ENCODE data around the gene SMTNL1.

The SMTNL1 gene

DNA sequence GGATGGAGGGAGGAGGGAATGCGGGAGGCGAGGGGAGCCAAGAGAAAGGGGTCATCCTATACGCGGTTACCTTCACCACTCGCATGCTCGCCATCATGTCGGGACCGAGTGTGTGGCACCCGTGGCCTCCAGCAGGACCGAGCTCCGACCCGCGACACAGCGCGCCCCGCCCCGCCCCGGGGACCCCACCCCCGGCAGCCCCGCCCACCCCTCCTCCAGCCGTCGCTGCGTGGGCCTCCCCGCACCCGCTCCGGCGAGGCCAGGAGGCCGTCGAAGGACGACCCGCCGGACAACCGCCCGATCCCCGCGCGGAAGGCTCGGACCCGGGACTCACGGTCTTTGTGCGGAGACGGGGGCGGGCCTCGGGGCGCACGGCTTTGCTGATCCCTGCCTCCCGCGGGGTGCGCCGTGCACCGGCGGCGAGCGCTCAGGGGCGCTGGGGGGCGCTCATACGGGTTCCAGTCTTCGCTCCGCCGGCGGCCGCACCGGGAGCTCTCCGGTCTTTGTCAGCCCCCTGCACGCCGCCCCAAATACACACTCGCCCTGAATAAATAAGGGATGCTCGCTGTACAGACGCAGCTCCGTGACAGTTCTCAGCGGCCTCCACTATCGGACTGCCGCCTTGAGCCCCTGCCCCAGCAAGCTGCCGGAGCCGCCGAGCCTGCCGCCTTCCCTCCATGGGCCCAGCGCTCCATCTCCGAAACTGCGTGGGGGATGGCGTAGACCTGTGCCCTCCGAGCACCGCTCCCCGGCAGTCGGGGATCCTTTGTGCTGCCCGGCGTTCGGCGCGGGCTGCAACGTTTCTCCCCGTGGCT, 30.3 kb downstream of the SMTNL1 start, which contains the start of gene UBE2L6:
Gene UBE2L6 (minus strand): TSS at position 158 of the 815 bp plus-strand sequence. CDS start 61 bp downstream, at position 97.
- H3K27ac ChIP-seq (ENCODE audit: low read depth, low read length): peak within 1 kb of the TSS; percentile 92
- no peaks in the 10 kb centered on the region for H3K27me3 ChIP-seq (ENCODE audit: insufficient read depth, low read length)
- H3K4me3 ChIP-seq (ENCODE audit: low read length): peak within 1 kb of the TSS; percentile 89
- no peaks in the 10 kb centered on the region for H3K9me3 ChIP-seq (ENCODE audit: insufficient read depth, low read depth, low read length)
- peak within 1 kb of the TSS; percentile 94 for H3K9ac ChIP-seq (ENCODE audit: low read depth, low read length)
- peaks cover 22% of the 10 kb centered on the region for H3K4me1 ChIP-seq (ENCODE audit: insufficient read depth, low read length)
- H3K36me3 ChIP-seq (ENCODE audit: insufficient read depth, low read length): no peaks in the 10 kb centered on the region
- under 1% methylated on average over 85 of the region's 92 CpGs for WGBS

- no peaks in the 10 kb centered on the region for H3K36me3 ChIP-seq (ENCODE audit: insufficient read depth, low read length)
- no peaks in the 10 kb centered on the region for H3K27me3 ChIP-seq (ENCODE audit: insufficient read depth, low read length)
- peak overlapping the region; percentile 94 for H3K9ac ChIP-seq (ENCODE audit: low read depth, low read length)
- peak overlapping the region; percentile 92; the same call in 1 of the 2 replicates for H3K27ac ChIP-seq (ENCODE audit: low read depth, low read length)
- peaks cover 22% of the 10 kb centered on the region for H3K4me1 ChIP-seq (ENCODE audit: insufficient read depth, low read length)
- 36% methylated on average over 6 of the region's 6 CpGs for WGBS
- H3K9me3 ChIP-seq (ENCODE audit: insufficient read depth, low read depth, low read length): no peaks in the 10 kb centered on the region
- H3K4me3 ChIP-seq (ENCODE audit: low read length): peak overlapping the region; percentile 89
Measured at GRCh38 chr11:57568330-57568766, 31.0 kb downstream of the SMTNL1 start.

GRCh38 chr11:57571606-57572005, 34.2 kb downstream of the SMTNL1 start:
- 85% methylated on average over 2 of the region's 2 CpGs for WGBS
- Histone ChIP-seq H3K36me3 (ENCODE audit: insufficient read depth, low read length) (no peaks in the 10 kb centered on the region), H3K4me3 (ENCODE audit: low read length) (no peak overlapping the region), H3K27ac (ENCODE audit: low read depth, low read length) (no peak overlapping the region), H3K4me1 (ENCODE audit: insufficient read depth, low read length) (peaks cover 24% of the 10 kb centered on the region), H3K9me3 (ENCODE audit: insufficient read depth, low read depth, low read length) (no peaks in the 10 kb centered on the region), H3K9ac (ENCODE audit: low read depth, low read length) (no peak overlapping the region), H3K27me3 (ENCODE audit: insufficient read depth, low read length) (no peaks in the 10 kb centered on the region)

GRCh38 chr11:57574061-57574460, 36.7 kb downstream of the SMTNL1 start:
- 67% methylated on average over 4 of the region's 4 CpGs for WGBS
- no peaks in the 10 kb centered on the region for H3K27me3 ChIP-seq (ENCODE audit: insufficient read depth, low read length)
- no peak overlapping the region for H3K9ac ChIP-seq (ENCODE audit: low read depth, low read length)
- no peaks in the 10 kb centered on the region for H3K36me3 ChIP-seq (ENCODE audit: insufficient read depth, low read length)
- H3K4me3 ChIP-seq (ENCODE audit: low read length): no peak overlapping the region
- H3K9me3 ChIP-seq (ENCODE audit: insufficient read depth, low read depth, low read length): no peaks in the 10 kb centered on the region
- peaks cover 14% of the 10 kb centered on the region for H3K4me1 ChIP-seq (ENCODE audit: insufficient read depth, low read length)
- H3K27ac ChIP-seq (ENCODE audit: low read depth, low read length): no peak overlapping the region

- 81% methylated on average over 9 of the region's 9 CpGs for WGBS
- no peak overlapping the region for H3K9ac ChIP-seq (ENCODE audit: low read depth, low read length)
- H3K36me3 ChIP-seq (ENCODE audit: insufficient read depth, low read length): no peaks in the 10 kb centered on the region
Measured at GRCh38 chr11:57584341-57584740, 46.9 kb downstream of the SMTNL1 start.

DNA sequence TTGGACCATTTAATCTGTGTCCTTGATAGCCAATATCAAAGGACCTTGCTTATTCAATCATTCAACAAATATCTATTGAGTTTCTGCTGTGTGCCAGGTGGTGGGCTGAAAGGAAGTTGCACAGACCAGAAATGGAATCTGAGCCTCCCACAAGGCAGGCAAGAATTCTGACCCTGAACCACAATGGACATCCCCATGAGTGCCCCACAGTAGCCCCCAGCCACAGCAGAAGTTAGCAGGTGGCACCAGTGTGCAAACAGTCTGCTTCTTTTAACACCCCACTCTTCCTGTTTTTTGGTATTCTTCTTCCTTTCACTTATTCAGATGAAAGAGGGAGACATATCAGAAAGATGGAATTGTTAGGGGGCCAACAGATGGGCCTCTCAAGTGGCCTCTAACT, 47.9 kb downstream of the SMTNL1 start:
- Histone ChIP-seq H3K9ac (ENCODE audit: low read depth, low read length) (no peak overlapping the region), H3K4me1 (ENCODE audit: insufficient read depth, low read length) (peaks cover 8% of the 10 kb centered on the region), H3K36me3 (ENCODE audit: insufficient read depth, low read length) (no peaks in the 10 kb centered on the region), H3K27ac (ENCODE audit: low read depth, low read length) (no peak overlapping the region), H3K27me3 (ENCODE audit: insufficient read depth, low read length) (no peaks in the 10 kb centered on the region; the same call in 1 of the 2 replicates), H3K9me3 (ENCODE audit: insufficient read depth, low read depth, low read length) (no peaks in the 10 kb centered on the region), H3K4me3 (ENCODE audit: low read length) (no peak overlapping the region)

More at GRCh38 chr11:57584341-57584740, 46.9 kb downstream of the SMTNL1 start:
- Histone ChIP-seq H3K4me3 (ENCODE audit: low read length) (no peak overlapping the region), H3K27ac (ENCODE audit: low read depth, low read length) (no peak overlapping the region), H3K27me3 (ENCODE audit: insufficient read depth, low read length) (no peaks in the 10 kb centered on the region; the same call in 1 of the 2 replicates), H3K9me3 (ENCODE audit: insufficient read depth, low read depth, low read length) (no peaks in the 10 kb centered on the region), H3K4me1 (ENCODE audit: insufficient read depth, low read length) (peaks cover 8% of the 10 kb centered on the region)

GRCh38 chr11:57586711-57587245, 49.4 kb downstream of the SMTNL1 start:
- H3K27me3 ChIP-seq (ENCODE audit: insufficient read depth, low read length): no peaks in the 10 kb centered on the region; the same call in 1 of the 2 replicates
- WGBS: 92% methylated on average over 1 of the region's 2 CpGs

DNA sequence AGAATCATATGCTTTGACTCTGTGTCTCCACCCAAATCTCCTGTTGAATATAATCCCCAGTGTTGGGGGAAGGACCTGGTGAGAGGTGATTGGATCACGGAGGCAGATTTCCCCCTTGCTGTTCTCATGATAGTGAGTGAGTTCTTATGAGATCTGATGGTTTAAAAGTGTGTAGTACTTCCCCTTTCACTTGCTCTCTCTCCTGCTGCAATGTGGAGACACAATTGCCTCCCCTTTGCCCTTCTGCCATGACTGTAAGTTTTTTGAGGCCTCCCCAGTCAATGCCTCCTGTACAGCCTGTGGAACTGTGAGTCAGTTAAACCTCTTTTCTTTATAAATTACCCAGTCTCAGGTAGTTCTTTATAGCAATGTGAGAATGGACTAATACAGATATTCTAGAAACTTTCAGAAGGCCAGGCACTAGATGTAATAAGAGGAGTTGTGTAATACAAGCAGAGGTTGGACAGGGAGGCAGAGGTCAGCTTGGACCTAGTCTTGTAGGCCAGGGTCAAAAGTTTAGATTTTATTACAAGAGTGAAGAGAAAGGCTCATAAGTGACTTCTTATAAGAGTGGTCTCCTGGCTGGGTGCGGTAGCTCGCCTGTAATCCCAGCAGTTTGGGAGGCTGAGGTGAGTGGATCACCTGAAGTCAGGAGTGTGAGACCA, 50.8 kb downstream of the SMTNL1 start:
- H3K27me3 ChIP-seq (ENCODE audit: insufficient read depth, low read length): no peaks in the 10 kb centered on the region; the same call in 1 of the 2 replicates
- no peaks in the 10 kb centered on the region for H3K9me3 ChIP-seq (ENCODE audit: insufficient read depth, low read depth, low read length)
- H3K27ac ChIP-seq (ENCODE audit: low read depth, low read length): no peak overlapping the region
- no peaks in the 10 kb centered on the region for H3K36me3 ChIP-seq (ENCODE audit: insufficient read depth, low read length)
- WGBS: 90% methylated on average over 3 of the region's 3 CpGs
- peaks cover 8% of the 10 kb centered on the region for H3K4me1 ChIP-seq (ENCODE audit: insufficient read depth, low read length)
- H3K9ac ChIP-seq (ENCODE audit: low read depth, low read length): no peak overlapping the region
- no peak overlapping the region for H3K4me3 ChIP-seq (ENCODE audit: low read length)

More at GRCh38 chr11:57586711-57587245, 49.4 kb downstream of the SMTNL1 start:
- H3K4me1 ChIP-seq (ENCODE audit: insufficient read depth, low read length): peaks cover 8% of the 10 kb centered on the region
- H3K9ac ChIP-seq (ENCODE audit: low read depth, low read length): no peak overlapping the region
- H3K9me3 ChIP-seq (ENCODE audit: insufficient read depth, low read depth, low read length): no peaks in the 10 kb centered on the region
- no peaks in the 10 kb centered on the region for H3K36me3 ChIP-seq (ENCODE audit: insufficient read depth, low read length)
- no peak overlapping the region for H3K27ac ChIP-seq (ENCODE audit: low read depth, low read length)
- H3K4me3 ChIP-seq (ENCODE audit: low read length): no peak overlapping the region

- Histone ChIP-seq H3K9ac (ENCODE audit: low read depth, low read length) (no peak overlapping the region), H3K4me1 (ENCODE audit: insufficient read depth, low read length) (peaks cover 19% of the 10 kb centered on the region), H3K36me3 (ENCODE audit: insufficient read depth, low read length) (peaks cover 9% of the 10 kb centered on the region), H3K4me3 (ENCODE audit: low read length) (no peak overlapping the region), H3K9me3 (ENCODE audit: insufficient read depth, low read depth, low read length) (no peaks in the 10 kb centered on the region), H3K27me3 (ENCODE audit: insufficient read depth, low read length) (no peaks in the 10 kb centered on the region), H3K27ac (ENCODE audit: low read depth, low read length) (no peak overlapping the region)
- 92% methylated on average over 4 of the region's 5 CpGs for WGBS
Measured at GRCh38 chr11:57596266-57596885, 59.0 kb downstream of the SMTNL1 start.

DNA sequence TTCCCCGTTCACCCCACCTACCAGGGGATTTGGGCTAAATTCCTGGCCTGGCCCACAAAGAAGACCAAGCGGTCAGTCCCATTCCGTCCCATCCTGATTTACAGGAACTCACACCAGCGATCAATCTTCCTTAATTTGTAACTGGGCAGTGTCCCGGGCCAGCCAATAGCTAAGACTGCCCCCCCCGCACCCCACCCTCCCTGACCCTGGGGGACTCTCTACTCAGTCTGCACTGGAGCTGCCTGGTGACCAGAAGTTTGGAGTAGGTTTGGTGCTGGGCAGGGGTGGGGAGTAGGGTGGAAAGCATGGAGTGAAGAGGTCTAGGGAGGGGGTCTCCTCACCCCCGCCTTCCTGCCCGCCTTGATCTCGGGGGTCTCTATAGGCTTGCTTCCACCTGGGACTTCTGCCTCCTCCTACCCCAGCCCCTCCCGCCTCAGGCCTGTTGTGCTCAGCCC, 60.1 kb downstream of the SMTNL1 start, which contains the start of gene SERPING1:
Gene SERPING1 (plus strand): TSS at position 225 of the 455 bp plus-strand sequence. CDS start 586 bp downstream, outside the sequence.
- Histone ChIP-seq H3K9me3 (ENCODE audit: insufficient read depth, low read depth, low read length) (no peaks in the 10 kb centered on the region), H3K4me3 (ENCODE audit: low read length) (peak within 1 kb of the TSS; percentile 56), H3K27ac (ENCODE audit: low read depth, low read length) (peak within 1 kb of the TSS; percentile 90), H3K36me3 (ENCODE audit: insufficient read depth, low read length) (peaks cover 14% of the 10 kb centered on the region), H3K4me1 (ENCODE audit: insufficient read depth, low read length) (peaks cover 19% of the 10 kb centered on the region), H3K9ac (ENCODE audit: low read depth, low read length) (peak within 1 kb of the TSS; percentile 73), H3K27me3 (ENCODE audit: insufficient read depth, low read length) (no peaks in the 10 kb centered on the region)
- 3% methylated on average over 10 of the region's 10 CpGs for WGBS

Data from HUES64 (cell line).